A549 (cell line): ENCODE data around the gene ACSL5. TPM values are rescaled to one million over a fixed set of nuclear protein-coding genes. Genes with fewer than 3 reads are reported as not detected.
"Not testable (repeated sequence)": the region's sequence is repeated elsewhere in the genome, so short reads cannot be mapped to it uniquely, and the experiment has no call there.

Experiments used
- ATAC-seq, 2 experiments: fragments of 200-7000 bp in 1 of 2; fragments of >200 bp in 1 of 2; cut with Nextera tagmentation in 1 of 2; cut with Tn5 transposase in 1 of 2; 3 replicates each; pipeline versions ENCODE4 v1.8.0 to v1.9.1; 2018 to 2020; ENCODE audit warnings: mild to moderate bottlenecking in 1 of 2, moderate library complexity in 1 of 2
- CTCF ChIA-PET: fragments of 300-600 bp; sonication (Branson Sonifier 250); formaldehyde crosslinking; extraction: SDS; loops from one replicate; lab custom pipeline; 2021; ENCODE audit warnings: antibody characterized with exemption, inconsistent platforms; lab: Yijun Ruan, JAX
- POLR2A ChIA-PET: fragments of 350-600 bp; formaldehyde crosslinking; extraction: SDS; loops from one replicate; lab custom pipeline; 2021; ENCODE audit warnings: antibody characterized with exemption, inconsistent platforms; lab: Yijun Ruan, JAX
- DNase-seq, 2 experiments: peaks; one replicate each; pipeline versions ENCODE4 v3.0.0 to v3.0.0-alpha.2; 2011 to 2016; ENCODE audit warnings: low read depth in 1 of 2, low spot score in 1 of 2
- FAIRE-seq: peaks from 2 replicates; lab custom pipeline; 2011; peaks lifted over from hg19 to GRCh38; lab: Jason Lieb, UNC
- H3K27ac ChIP-seq, 2 experiments: fragments of >200 bp; sonication (Bioruptor Twin); formaldehyde crosslinking; 3 replicates each; pipeline ENCODE4 v1.5.1; 2016 to 2017
- H3K4me1 ChIP-seq: fragments of >200 bp; sonication (Bioruptor Twin); formaldehyde crosslinking; 3 replicates; pipeline ENCODE4 v1.6.1; 2016
- H3K4me2 ChIP-seq: fragments of >200 bp; sonication (Bioruptor Twin); formaldehyde crosslinking; 3 replicates; pipeline ENCODE4 v1.6.1; 2016
- H3K4me3 ChIP-seq: fragments of >200 bp; sonication (Bioruptor Twin); formaldehyde crosslinking; 3 replicates; pipeline ENCODE4 v1.5.1; 2016
- H3K9me3 ChIP-seq: fragments of >200 bp; sonication (Bioruptor Twin); formaldehyde crosslinking; 3 replicates; pipeline ENCODE4 v1.6.1; 2016
- ATOH8 ChIP-seq: fragments of 250-450 bp; sonication (Bioruptor Pico); IDR thresholded peaks from 2 replicates; pipeline ENCODE4 v1.5.0; 2020; ENCODE audit warnings: low read depth, mild to moderate bottlenecking, moderate library complexity
- CBX2 ChIP-seq: fragments of 200-600 bp; sonication (generic); IDR thresholded peaks from 2 replicates; pipeline ENCODE4 v1.6.1; 2016; ENCODE audit warnings: low read depth, mild to moderate bottlenecking, borderline replicate concordance
- CEBPB ChIP-seq, 2 experiments: fragments of >200 bp in 1 of 2; sonication (Bioruptor Twin) in 1 of 2; formaldehyde crosslinking in 1 of 2; IDR thresholded peaks; 2 replicates each; pipeline ENCODE4 v1.6.1; 2012 to 2016
- CHD4 ChIP-seq: fragments of 200-600 bp; sonication (generic); IDR thresholded peaks from 2 replicates; pipeline ENCODE4 v1.6.1; 2016; ENCODE audit warnings: antibody characterized with exemption, mild to moderate bottlenecking, borderline replicate concordance
- EHF ChIP-seq: fragments of 250-450 bp; sonication (Bioruptor Pico); IDR thresholded peaks from 2 replicates; pipeline ENCODE4 v1.5.0; 2020; ENCODE audit warnings: mild to moderate bottlenecking
- ELK1 ChIP-seq: fragments of 150-350 bp; IDR thresholded peaks from 2 replicates; pipeline ENCODE4 v1.6.1; 2014; ENCODE audit warnings: low read depth, mild to moderate bottlenecking, low read length
- ESRRA ChIP-seq: fragments of 150-350 bp; IDR thresholded peaks from 2 replicates; pipeline ENCODE4 v1.6.1; 2014; ENCODE audit warnings: mild to moderate bottlenecking, low read length, borderline replicate concordance
- FOSL2 ChIP-seq, 2 experiments: fragments of 450-650 bp in 1 of 2; fragments of >200 bp in 1 of 2; sonication (Bioruptor Twin) in 1 of 2; formaldehyde crosslinking; IDR thresholded peaks; 2 replicates each; pipeline versions ENCODE4 v1.5.0 to v1.6.1; 2016 to 2020; ENCODE audit warnings: mild to moderate bottlenecking in 1 of 2, moderate library complexity in 1 of 2
- GATA3 ChIP-seq: IDR thresholded peaks from 2 replicates; pipeline ENCODE4 v1.6.1; 2012; ENCODE audit warnings: borderline replicate concordance
- HMGXB4 ChIP-seq: fragments of 250-450 bp; sonication (Bioruptor Pico); IDR thresholded peaks from 2 replicates; pipeline ENCODE4 v1.5.0; 2021; ENCODE audit warnings: mild to moderate bottlenecking, moderate library complexity, borderline replicate concordance
- HOXA7 ChIP-seq: fragments of 250-450 bp; sonication (Bioruptor Pico); IDR thresholded peaks from 2 replicates; pipeline ENCODE4 v1.5.0; 2020; ENCODE audit warnings: mild to moderate bottlenecking, moderate library complexity
- HOXB5 ChIP-seq: fragments of 250-450 bp; sonication (Bioruptor Pico); IDR thresholded peaks from 2 replicates; pipeline ENCODE4 v1.5.0; 2020; ENCODE audit warnings: mild to moderate bottlenecking, moderate library complexity
- JUN ChIP-seq, 2 experiments: fragments of >200 bp; sonication (Bioruptor Twin); formaldehyde crosslinking; IDR thresholded peaks; 2 replicates in 1 of 2; 3 replicates in 1 of 2; pipeline ENCODE4 v1.6.1; 2016 to 2017
- KDM5A ChIP-seq: fragments of 200-600 bp; sonication (generic); IDR thresholded peaks from 2 replicates; pipeline ENCODE4 v1.6.1; 2016; ENCODE audit warnings: antibody characterized with exemption, mild to moderate bottlenecking
- MYC ChIP-seq: IDR thresholded peaks from 2 replicates; pipeline ENCODE4 v1.6.1; 2012; ENCODE audit warnings: mild to moderate bottlenecking, inconsistent platforms, low read length, improper control_type of control experiment, borderline replicate concordance
- NFE2L2 ChIP-seq: fragments of 150-350 bp; conservative IDR thresholded peaks from 2 replicates; pipeline ENCODE4 v1.6.1; 2014; ENCODE audit warnings: low read length
- POLR2A ChIP-seq: IDR thresholded peaks from 2 replicates; pipeline ENCODE4 v1.6.1; 2012; ENCODE audit warnings: mild to moderate bottlenecking, low read length
- POLR2AphosphoS2 ChIP-seq: conservative IDR thresholded peaks from 2 replicates; pipeline ENCODE4 v1.6.1; 2012; ENCODE audit warnings: low read length, improper control_type of control experiment, inconsistent platforms
- REST ChIP-seq: fragments of 200-600 bp; sonication (generic); IDR thresholded peaks from 2 replicates; pipeline ENCODE4 v1.6.1; 2016; ENCODE audit warnings: antibody characterized with exemption, mild to moderate bottlenecking, moderate library complexity
- SMC3 ChIP-seq: fragments of >200 bp; sonication (Bioruptor Twin); formaldehyde crosslinking; IDR thresholded peaks from 3 replicates; pipeline ENCODE4 v1.6.1; 2018; ENCODE audit warnings: inconsistent platforms
- SREBF2 ChIP-seq: fragments of 450-650 bp; IDR thresholded peaks from 2 replicates; pipeline ENCODE4 v1.6.1; 2014; ENCODE audit warnings: mild to moderate bottlenecking, moderate library complexity
- TP53 ChIP-seq: fragments of 250-450 bp; sonication (Bioruptor Pico); IDR thresholded peaks from 2 replicates; pipeline ENCODE4 v1.5.0; 2021; ENCODE audit warnings: mild to moderate bottlenecking, moderate library complexity
- ZFP36 ChIP-seq: fragments of 450-650 bp; IDR thresholded peaks from 2 replicates; pipeline ENCODE4 v1.6.1; 2014; ENCODE audit warnings: borderline replicate concordance; ENCODE audit not compliant: partially characterized antibody
- ZNF302 ChIP-seq: fragments of 250-450 bp; sonication (Bioruptor Pico); IDR thresholded peaks from 2 replicates; pipeline ENCODE4 v1.9.0; 2021; ENCODE audit warnings: inconsistent platforms, mild to moderate bottlenecking, moderate library complexity
- ZSCAN20 ChIP-seq: fragments of 250-450 bp; sonication (Bioruptor Pico); IDR thresholded peaks from 2 replicates; pipeline ENCODE4 v1.8.0; 2022; ENCODE audit warnings: mild to moderate bottlenecking, moderate library complexity
- WGBS: methylation state at CpG from one replicate; pipeline ENCODE4 v1.1.6; 2017; ENCODE audit errors: missing lambda C conversion rate; 5-methylcytosine and 5-hydroxymethylcytosine counted together
- polyA plus RNA-seq, 4 experiments: library from polyadenylated mRNA; depleted of rRNA in 3 of 4; stranded (reverse); fragments of >200 nt; fragmentation: RNase III in 1 of 4; extraction: RNeasy Plus Mini Kit Qiagen cat#74134 plus additional on column Dnase treatment in 1 of 4; gene quantifications; 2 replicates in 3 of 4; 3 replicates in 1 of 4; pipeline ENCODE4 v1.2.3, GENCODE V29; 2011 to 2017
- TF ChIP-seq, protein P1 (sequence below): IDR thresholded peaks from 2 replicates; pipeline ENCODE4 v1.6.1; 2012; ENCODE audit warnings: low read depth, borderline replicate concordance
- TF ChIP-seq, protein P2 (sequence below): fragments of >200 bp; sonication (Bioruptor Twin); formaldehyde crosslinking; IDR thresholded peaks from 2 replicates; pipeline ENCODE4 v1.6.1; 2016

The ACSL5 gene
- polyA plus RNA-seq, 2 of the 4 experiments (the other 2 are of a cell fraction) = 0.15 to 0.25 TPM

GRCh38 chr10:112402917-112403316 is 29.0 kb downstream of the ACSL5 start:
- no peak overlapping the region for H3K27ac ChIP-seq
- no peak overlapping the region for H3K4me3 ChIP-seq
- TF ChIP-seq ZNF302 (CRISPR knock-in tag) (no peak), TP53 (CRISPR knock-in tag) (no peak), ZSCAN20 (CRISPR knock-in tag) (no peak), SREBF2 (no peak), CEBPB (IDR thresholded peaks at IDR 0.05) (no peak), EHF (CRISPR knock-in tag) (no peak), HOXB5 (no peak), HMGXB4 (CRISPR knock-in tag) (no peak), ELK1 (no peak), MYC (no peak), CBX2 (no peak), POLR2AphosphoS2 (no peak), ATOH8 (CRISPR knock-in tag) (no peak), ESRRA (no peak)
- TF ChIP-seq, protein P1, sequence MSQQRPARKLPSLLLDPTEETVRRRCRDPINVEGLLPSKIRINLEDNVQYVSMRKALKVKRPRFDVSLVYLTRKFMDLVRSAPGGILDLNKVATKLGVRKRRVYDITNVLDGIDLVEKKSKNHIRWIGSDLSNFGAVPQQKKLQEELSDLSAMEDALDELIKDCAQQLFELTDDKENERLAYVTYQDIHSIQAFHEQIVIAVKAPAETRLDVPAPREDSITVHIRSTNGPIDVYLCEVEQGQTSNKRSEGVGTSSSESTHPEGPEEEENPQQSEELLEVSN = no peak
- TF ChIP-seq, protein P2, sequence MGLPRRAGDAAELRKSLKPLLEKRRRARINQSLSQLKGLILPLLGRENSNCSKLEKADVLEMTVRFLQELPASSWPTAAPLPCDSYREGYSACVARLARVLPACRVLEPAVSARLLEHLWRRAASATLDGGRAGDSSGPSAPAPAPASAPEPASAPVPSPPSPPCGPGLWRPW = no peak
- CTCF ChIA-PET = interaction anchor here (1.3 kb wide), 1 partner anchor 15 kb away, joined by 3 read pairs; no protein-coding TSS in a partner anchor
- ATAC-seq = no peak
- DNase-seq = no peak
- no peaks in the 10 kb centered on the region for H3K9me3 ChIP-seq
- 32% methylated on average over 2 of the region's 2 CpGs for WGBS
- no peak overlapping the region for H3K4me2 ChIP-seq
- no peak for FAIRE-seq
- POLR2A ChIA-PET = no interaction called here
- no peaks in the 10 kb centered on the region for H3K4me1 ChIP-seq

GRCh38 chr10:112404617-112405016 is 30.7 kb downstream of the ACSL5 start:
- ATAC-seq = no peak
- H3K9me3 ChIP-seq = no peaks in the 10 kb centered on the region
- TF ChIP-seq FOSL2 (IDR thresholded peaks at IDR 0.05) (no peak), FOSL2 (CRISPR knock-in tag; IDR thresholded peaks at IDR 0.05) (no peak), NFE2L2 (no peak), POLR2AphosphoS2 (no peak), SMC3 (no peak), REST (no peak), GATA3 (no peak), MYC (no peak), JUN (IDR thresholded peaks at IDR 0.05) (no peak), CHD4 (no peak), HOXA7 (no peak), ZFP36 (no peak), TP53 (CRISPR knock-in tag) (no peak), KDM5A (no peak), SREBF2 (no peak), POLR2A (no peak), ESRRA (no peak)
- TF ChIP-seq, all 56 proteins: peak for 0
- Histone ChIP-seq H3K27ac (no peak overlapping the region), H3K4me3 (no peak overlapping the region), H3K4me1 (no peaks in the 10 kb centered on the region), H3K4me2 (no peak overlapping the region)
- DNase-seq (no peak), FAIRE-seq (no peak)
- POLR2A ChIA-PET = no interaction called here
- 23% methylated on average over 3 of the region's 3 CpGs for WGBS
- CTCF ChIA-PET = interaction anchor here (0.5 kb wide), 1 partner anchor 45 kb away, joined by 3 read pairs; no protein-coding TSS in a partner anchor

GRCh38 chr10:112406806-112407205 is 32.9 kb downstream of the ACSL5 start:
- POLR2A ChIA-PET, DNase-seq, H3K4me1 ChIP-seq, CTCF ChIA-PET, FAIRE-seq, H3K27ac ChIP-seq, H3K9me3 ChIP-seq, H3K4me2 ChIP-seq, ATAC-seq, H3K4me3 ChIP-seq: not testable (repeated sequence)
- WGBS = 16% methylated on average over 2 of the region's 2 CpGs
